Kidney epithelial cell (primary cell): ENCODE measurements around the gene IZUMO1R. TPM values are rescaled to one million over a fixed set of nuclear protein-coding genes. Genes with fewer than 3 reads are reported as not detected.
"Not testable (repeated sequence)": the region's sequence is repeated elsewhere in the genome, so short reads cannot be mapped to it uniquely, and the experiment has no call there.

ENCODE experiments used
- DNase-seq: peaks from one replicate; pipeline ENCODE4 v3.0.0-alpha.2; 2010; ENCODE audit warnings: low read depth
- H3K27me3 ChIP-seq: 2 replicates; pipeline ENCODE4 v1.6.0; 2011; ENCODE audit warnings: low read length; ENCODE audit not compliant: control insufficient read depth, insufficient read depth
- H3K36me3 ChIP-seq: 2 replicates; pipeline ENCODE4 v1.5.1; 2011; ENCODE audit warnings: low read length; ENCODE audit not compliant: control insufficient read depth, insufficient read depth
- H3K4me3 ChIP-seq: 2 replicates; pipeline ENCODE4 v1.5.1; 2011; ENCODE audit warnings: low read depth, mild to moderate bottlenecking, control low read depth, low read length
- total RNA-seq: library from RNA; depleted of rRNA; stranded (reverse); fragments of >200 nt; gene quantifications from 2 replicates; pipeline ENCODE4 v1.2.3, GENCODE V29; 2015
- TF ChIP-seq, protein P1 (sequence below): IDR thresholded peaks from 2 replicates; pipeline ENCODE4 v1.5.1; 2011; ENCODE audit warnings: mild to moderate bottlenecking, moderate library complexity, low read length, control low read depth, inconsistent platforms; ENCODE audit not compliant: insufficient read depth, poor library complexity, severe bottlenecking

The IZUMO1R gene
- total RNA-seq, 1 donor from 2014 or later = not detected

DNA sequence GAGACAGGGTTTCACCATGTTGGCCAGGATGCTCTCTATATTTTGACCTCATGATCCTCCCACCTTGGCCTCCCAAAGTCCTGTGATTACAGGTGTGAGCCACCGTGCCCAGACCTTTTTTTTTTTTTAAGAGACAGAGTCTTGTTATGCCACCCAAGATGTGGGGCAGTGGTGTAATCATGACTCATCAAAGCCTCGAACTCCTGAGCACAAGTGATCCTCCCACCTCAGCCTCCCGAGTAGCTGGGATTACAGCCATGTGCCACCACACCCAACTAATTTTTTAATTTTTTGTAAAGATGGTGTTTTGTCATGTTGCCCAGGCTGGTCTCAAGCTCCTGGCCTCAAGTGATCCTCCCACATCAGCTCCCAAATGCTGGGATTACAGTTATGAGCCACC, 37.9 kb downstream of the IZUMO1R start:
- no peak for DNase-seq
- H3K27me3 ChIP-seq = no peaks in the 10 kb centered on the region
- TF ChIP-seq, protein P1, sequence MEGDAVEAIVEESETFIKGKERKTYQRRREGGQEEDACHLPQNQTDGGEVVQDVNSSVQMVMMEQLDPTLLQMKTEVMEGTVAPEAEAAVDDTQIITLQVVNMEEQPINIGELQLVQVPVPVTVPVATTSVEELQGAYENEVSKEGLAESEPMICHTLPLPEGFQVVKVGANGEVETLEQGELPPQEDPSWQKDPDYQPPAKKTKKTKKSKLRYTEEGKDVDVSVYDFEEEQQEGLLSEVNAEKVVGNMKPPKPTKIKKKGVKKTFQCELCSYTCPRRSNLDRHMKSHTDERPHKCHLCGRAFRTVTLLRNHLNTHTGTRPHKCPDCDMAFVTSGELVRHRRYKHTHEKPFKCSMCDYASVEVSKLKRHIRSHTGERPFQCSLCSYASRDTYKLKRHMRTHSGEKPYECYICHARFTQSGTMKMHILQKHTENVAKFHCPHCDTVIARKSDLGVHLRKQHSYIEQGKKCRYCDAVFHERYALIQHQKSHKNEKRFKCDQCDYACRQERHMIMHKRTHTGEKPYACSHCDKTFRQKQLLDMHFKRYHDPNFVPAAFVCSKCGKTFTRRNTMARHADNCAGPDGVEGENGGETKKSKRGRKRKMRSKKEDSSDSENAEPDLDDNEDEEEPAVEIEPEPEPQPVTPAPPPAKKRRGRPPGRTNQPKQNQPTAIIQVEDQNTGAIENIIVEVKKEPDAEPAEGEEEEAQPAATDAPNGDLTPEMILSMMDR = no peak

DNA sequence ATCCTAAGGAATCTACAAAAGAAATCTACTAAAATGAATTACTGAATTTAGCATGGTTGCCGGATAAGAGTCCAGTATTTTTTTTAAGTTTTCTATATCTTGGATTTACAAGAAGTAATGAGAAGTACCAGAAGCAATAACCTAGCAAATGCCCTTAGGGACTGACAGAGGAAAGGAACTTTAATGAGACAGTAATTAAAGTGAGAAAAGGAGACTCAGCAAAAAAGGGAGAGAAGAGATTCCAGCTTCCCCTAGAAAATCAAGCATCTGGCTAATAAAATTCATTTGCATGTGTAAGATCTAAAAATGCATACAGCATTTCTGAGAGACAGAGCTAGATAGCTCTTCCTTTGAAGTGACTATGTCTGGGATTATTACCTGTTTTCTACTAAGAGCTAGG, 39.1 kb downstream of the IZUMO1R start:
- no peaks in the 10 kb centered on the region for H3K36me3 ChIP-seq
- DNase-seq = no peak
- no peak overlapping the region for H3K4me3 ChIP-seq
- H3K27me3 ChIP-seq = no peaks in the 10 kb centered on the region
- TF ChIP-seq, protein P1 = no peak

More for the DNA sequence above, 37.9 kb downstream of the IZUMO1R start:
- Histone ChIP-seq H3K4me3 (no peak overlapping the region), H3K36me3 (no peaks in the 10 kb centered on the region)

DNA sequence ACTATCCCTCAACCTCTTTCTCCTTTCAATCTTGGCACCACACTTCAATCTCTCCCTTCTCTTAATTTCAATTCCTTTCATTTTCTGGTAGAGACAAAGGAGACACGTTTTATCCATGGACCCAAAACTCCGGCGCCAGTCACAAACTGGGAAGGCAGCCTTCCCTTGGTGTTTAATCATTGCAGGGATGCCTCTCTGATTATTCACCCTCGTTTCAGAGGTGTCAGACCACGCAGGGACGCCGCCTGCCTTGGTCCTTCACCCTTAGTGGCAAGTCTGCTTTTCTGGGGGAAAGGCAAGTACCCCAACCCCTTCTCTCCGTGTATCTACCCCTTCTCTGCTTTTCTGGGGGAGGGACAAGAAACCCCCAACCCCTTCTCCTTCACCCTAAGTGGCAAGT, 41.9 kb downstream of the IZUMO1R start:
- not testable (repeated sequence) for H3K4me3 ChIP-seq, DNase-seq

DNA sequence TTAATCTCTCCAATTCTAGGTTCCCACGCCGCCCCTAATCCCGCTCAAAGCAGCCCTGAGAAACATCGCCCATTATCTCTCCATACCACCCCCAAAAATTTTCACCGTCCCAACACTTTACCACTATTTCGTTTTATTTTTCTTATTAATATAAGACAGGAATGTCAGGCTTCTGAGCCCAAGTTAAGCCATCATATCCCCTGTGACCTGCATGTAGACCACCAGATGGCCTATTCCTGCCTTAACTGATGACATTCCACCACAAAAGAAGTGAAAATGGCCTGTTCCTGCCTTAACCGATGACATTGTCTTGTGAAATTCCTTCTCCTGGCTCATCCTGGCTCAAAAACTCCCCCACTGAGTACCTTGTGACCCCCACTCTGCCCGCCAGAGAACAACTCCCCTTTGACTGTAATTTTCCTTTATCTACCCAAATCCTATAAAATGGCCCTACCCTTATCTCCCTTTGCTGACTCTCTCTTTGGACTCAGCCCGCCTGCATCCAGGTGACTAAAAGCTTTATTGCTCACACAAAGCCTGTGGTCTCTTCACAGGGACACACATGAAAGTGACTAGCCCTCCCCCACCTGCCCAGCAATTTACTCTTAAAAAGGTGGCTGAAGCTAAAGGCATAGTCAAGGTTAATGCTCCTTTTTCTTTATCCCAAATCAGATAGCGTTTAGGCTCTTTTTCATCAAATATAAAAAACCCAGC, 46.6 kb downstream of the IZUMO1R start:
- not testable (repeated sequence) for H3K27me3 ChIP-seq, DNase-seq

More for the DNA sequence above, 41.9 kb downstream of the IZUMO1R start:
- H3K36me3 ChIP-seq, H3K27me3 ChIP-seq: not testable (repeated sequence)

More for the DNA sequence above, 46.6 kb downstream of the IZUMO1R start:
- not testable (repeated sequence) for H3K36me3 ChIP-seq, H3K4me3 ChIP-seq

Other genes with a start within 250 kb of the IZUMO1R start
- 56.5 and 60.5 TPM in 2 replicates for gene PANX1, start 175.7 kb upstream of the IZUMO1R start, total RNA-seq
- 0.07 TPM in 1 of 2 replicates, not detected in the other for gene GPR83, start 96.8 kb downstream of the IZUMO1R start, total RNA-seq
- 7.0 and 8.1 TPM in 2 replicates for gene MRE11, start 189.3 kb downstream of the IZUMO1R start, total RNA-seq
- 7.5 and 16.7 TPM in 2 replicates for gene ANKRD49, start 189.4 kb downstream of the IZUMO1R start, total RNA-seq
- not detected in 2 replicates for gene C11orf97, start 207.9 kb downstream of the IZUMO1R start, total RNA-seq
- gene FUT4, start 239.3 kb downstream of the IZUMO1R start, total RNA-seq = 12.3 and 13.4 TPM in 2 replicates